H9 (cell line): Measurements from ENCODE around the gene SLC2A4RG. TPM values are rescaled to one million over a fixed set of nuclear protein-coding genes. Genes with fewer than 3 reads are reported as not detected.

Experiments used
- DNase-seq: peaks from one replicate; pipeline ENCODE4 v3.0.0-alpha.2; 2017
- H2AFZ ChIP-seq: one replicate; pipeline ENCODE4 v1.6.1; 2013; ENCODE audit warnings: mild to moderate bottlenecking, low read length, control low read depth, moderate library complexity
- H2AK5ac ChIP-seq: 2 replicates; pipeline ENCODE4 v1.6.1; 2013; ENCODE audit warnings: low read length, control low read depth, mixed read lengths; ENCODE audit not compliant: insufficient read length
- H2BK120ac ChIP-seq: one replicate; pipeline ENCODE4 v1.6.1; 2013; ENCODE audit warnings: low read depth, mild to moderate bottlenecking, low read length, control low read depth, inconsistent platforms; ENCODE audit not compliant: poor library complexity, severe bottlenecking
- H2BK12ac ChIP-seq: 2 replicates; pipeline ENCODE4 v1.6.1; 2013; ENCODE audit warnings: low read length, control low read depth, mixed read lengths, low read depth; ENCODE audit not compliant: insufficient read length
- H2BK15ac ChIP-seq: 2 replicates; pipeline ENCODE4 v1.6.1; 2013; ENCODE audit warnings: low read depth, low read length, control low read depth
- H2BK20ac ChIP-seq: one replicate; pipeline ENCODE4 v1.6.1; 2013; ENCODE audit warnings: low read depth, mild to moderate bottlenecking, low read length, control low read depth, inconsistent platforms; ENCODE audit not compliant: poor library complexity, severe bottlenecking
- H2BK5ac ChIP-seq: 2 replicates; pipeline ENCODE4 v1.6.1; 2013; ENCODE audit warnings: low read length, control low read depth, mixed read lengths; ENCODE audit not compliant: insufficient read length
- H3K14ac ChIP-seq: 2 replicates; pipeline ENCODE4 v1.6.1; 2013; ENCODE audit warnings: low read length, control low read depth; ENCODE audit not compliant: insufficient read depth
- H3K18ac ChIP-seq: 2 replicates; pipeline ENCODE4 v1.6.1; 2013; ENCODE audit warnings: low read depth, mild to moderate bottlenecking, mixed read lengths, low read length, control low read depth; ENCODE audit not compliant: insufficient read length
- H3K23ac ChIP-seq: 2 replicates; pipeline ENCODE4 v1.6.1; 2013; ENCODE audit warnings: low read length, control low read depth, mixed read lengths, low read depth; ENCODE audit not compliant: insufficient read length
- H3K23me2 ChIP-seq: 2 replicates; pipeline ENCODE4 v1.6.1; 2013; ENCODE audit warnings: low read depth, mild to moderate bottlenecking, mixed read lengths, low read length, control low read depth; ENCODE audit not compliant: insufficient read length, poor library complexity, severe bottlenecking
- H3K27ac ChIP-seq: 2 replicates; pipeline ENCODE4 v1.5.1; 2013; ENCODE audit warnings: low read length, control low read depth, mixed read lengths, low read depth; ENCODE audit not compliant: insufficient read length
- H3K27me3 ChIP-seq: 2 replicates; pipeline ENCODE4 v1.6.1; 2013; ENCODE audit warnings: low read length, control low read depth, inconsistent platforms; ENCODE audit not compliant: insufficient read depth
- H3K4ac ChIP-seq: 2 replicates; pipeline ENCODE4 v1.6.1; 2013; ENCODE audit warnings: low read depth, mild to moderate bottlenecking, control low read depth, inconsistent platforms, low read length, moderate library complexity
- H3K4me1 ChIP-seq: 2 replicates; pipeline ENCODE4 v1.6.1; 2013; ENCODE audit warnings: low read length, control low read depth, inconsistent platforms; ENCODE audit not compliant: insufficient read depth
- H3K4me2 ChIP-seq: 2 replicates; pipeline ENCODE4 v1.6.1; 2013; ENCODE audit warnings: low read length, control low read depth, mixed read lengths; ENCODE audit not compliant: insufficient read length, insufficient read depth
- H3K56ac ChIP-seq: 2 replicates; pipeline ENCODE4 v1.6.1; 2013; ENCODE audit warnings: low read depth, mild to moderate bottlenecking, mixed read lengths, low read length, control low read depth; ENCODE audit not compliant: insufficient read length
- H3K79me1 ChIP-seq: 2 replicates; pipeline ENCODE4 v1.6.1; 2013; ENCODE audit warnings: low read depth, mild to moderate bottlenecking, moderate library complexity, low read length, control low read depth, inconsistent platforms; ENCODE audit not compliant: insufficient read depth, poor library complexity, severe bottlenecking
- H3K79me2 ChIP-seq: 2 replicates; pipeline ENCODE4 v1.6.1; 2013; ENCODE audit warnings: low read length, control low read depth, inconsistent platforms; ENCODE audit not compliant: insufficient read depth
- H3K9ac ChIP-seq: 2 replicates; pipeline ENCODE4 v1.6.1; 2013; ENCODE audit warnings: low read length, control low read depth, mixed read lengths; ENCODE audit not compliant: insufficient read length; ENCODE audit errors: extremely low read depth
- H3K9me3 ChIP-seq: one replicate; pipeline ENCODE4 v1.6.1; 2013; ENCODE audit warnings: low read depth, low read length, inconsistent platforms; ENCODE audit not compliant: control insufficient read depth
- H3T11ph ChIP-seq: one replicate; pipeline ENCODE4 v1.6.1; 2013; ENCODE audit warnings: mild to moderate bottlenecking, low read length, control low read depth, inconsistent platforms
- H4K20me1 ChIP-seq: one replicate; pipeline ENCODE4 v1.6.1; 2013; ENCODE audit not compliant: control insufficient read depth, insufficient read length, insufficient read depth
- H4K5ac ChIP-seq: 2 replicates; pipeline ENCODE4 v1.6.1; 2013; ENCODE audit warnings: low read depth, mild to moderate bottlenecking, mixed read lengths, low read length, control low read depth; ENCODE audit not compliant: insufficient read length
- H4K8ac ChIP-seq: replicated peaks from 2 replicates; pipeline ENCODE4 v1.6.1; 2013; ENCODE audit warnings: low read length, control low read depth, mixed read lengths, low read depth; ENCODE audit not compliant: insufficient read length
- H4K91ac ChIP-seq: 2 replicates; pipeline ENCODE4 v1.6.1; 2013; ENCODE audit warnings: low read depth, mild to moderate bottlenecking, moderate library complexity, mixed read lengths, low read length, control low read depth; ENCODE audit not compliant: insufficient read length
- H3K27ac Mint-ChIP-seq, 3 experiments: 2 replicates in 2 of 3; 3 replicates in 1 of 3; pipeline ENCODE4 v1.8.0; 2020 to 2021; ENCODE audit warnings: mixed read lengths in 3 of 3, mild to moderate bottlenecking in 1 of 3, moderate library complexity in 1 of 3
- H3K27me3 Mint-ChIP-seq: 2 replicates; pipeline ENCODE4 v1.8.0; 2021; ENCODE audit warnings: low read depth, mild to moderate bottlenecking, moderate library complexity, mixed read lengths
- H3K36me3 Mint-ChIP-seq, 3 experiments: 2 replicates in 2 of 3; 3 replicates in 1 of 3; pipeline ENCODE4 v1.8.0; 2020 to 2021; ENCODE audit warnings: low read depth in 3 of 3, mixed read lengths in 3 of 3; ENCODE audit not compliant: insufficient read depth in 1 of 3
- H3K4me1 Mint-ChIP-seq, 2 experiments: 2 replicates each; pipeline ENCODE4 v1.8.0; 2020; ENCODE audit warnings: mixed read lengths in 2 of 2
- H3K4me3 Mint-ChIP-seq, 2 experiments: 2 replicates in 1 of 2; 3 replicates in 1 of 2; pipeline ENCODE4 v1.8.0; 2020 to 2021; ENCODE audit warnings: mild to moderate bottlenecking in 2 of 2, mixed read lengths in 2 of 2, moderate library complexity in 1 of 2
- H3K9me3 Mint-ChIP-seq, 2 experiments: 2 replicates in 1 of 2; 3 replicates in 1 of 2; pipeline ENCODE4 v1.8.0; 2020; ENCODE audit warnings: mild to moderate bottlenecking in 2 of 2, mixed read lengths in 2 of 2, moderate library complexity in 1 of 2
- WGBS: extraction: QIAGEN DNeasy Blood & Tissue Kit; methylation state at CpG from one replicate; pipeline ENCODE4 v1.1.7; 2013; ENCODE audit warnings: missing lambda C conversion rate, low lambda C conversion rate, mixed read lengths; ENCODE audit not compliant: insufficient read length; ENCODE audit errors: extremely low coverage; 5-methylcytosine and 5-hydroxymethylcytosine counted together
- total RNA-seq: library from RNA; stranded (reverse); gene quantifications from 2 replicates; pipeline ENCODE4 v1.2.1, GENCODE V29; 2021
- TF ChIP-seq, protein P1 (sequence below): fragments of 200-600 bp; sonication (generic); conservative IDR thresholded peaks from 3 replicates; pipeline ENCODE4 v1.8.0; 2021; ENCODE audit warnings: antibody characterized with exemption, mild to moderate bottlenecking

SLC2A4RG gene
- total RNA-seq, 1 experiment from 2014 or later = 43.9 TPM

DNA sequence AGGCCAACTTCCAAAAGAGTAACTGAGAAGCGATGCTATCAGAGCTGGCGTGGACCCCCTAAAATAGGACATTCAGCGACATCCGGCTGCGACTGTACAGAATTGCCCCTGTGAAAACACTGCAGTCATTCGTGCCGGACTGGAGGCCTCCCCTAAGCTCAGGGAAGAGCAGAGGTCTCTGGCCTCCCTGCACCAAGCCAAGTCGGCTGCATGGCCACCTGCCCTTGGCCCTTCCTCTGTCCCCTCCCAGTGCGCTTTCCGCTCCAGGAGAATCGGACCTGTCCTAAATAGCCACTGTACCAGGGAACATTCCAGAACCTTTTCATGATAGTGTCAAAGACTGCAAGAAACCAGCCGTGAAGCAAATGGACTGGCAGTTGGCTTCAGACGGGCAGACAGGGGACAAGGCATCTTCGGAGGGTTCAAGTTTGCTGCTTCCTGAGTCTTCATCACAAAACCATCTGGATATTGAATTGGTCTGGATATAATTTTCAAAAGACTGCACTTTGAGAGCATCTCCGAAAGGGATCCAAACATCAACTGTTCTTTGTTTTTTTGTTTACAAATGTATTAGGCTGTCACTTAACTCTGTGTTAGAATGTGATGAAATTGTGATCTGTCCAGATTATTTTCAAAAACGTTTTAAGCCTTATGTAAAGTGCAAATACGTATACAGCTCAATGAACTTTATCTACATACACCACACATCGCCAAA, 16.5 kb downstream of the SLC2A4RG start:
- H2BK15ac ChIP-seq = no peak overlapping the region
- no peak overlapping the region for H4K8ac ChIP-seq
- no peak overlapping the region for H3K56ac ChIP-seq
- Mint-ChIP-seq H3K4me3 (no peak overlapping the region), H3K36me3 (peaks cover 0 to 11% (median 2%) of the 10 kb centered on the region in 3 experiments; a peak in 5 of 7 replicates), H3K9me3 (no peaks in the 10 kb centered on the region), H3K4me1 (peaks cover 14 to 22% of the 10 kb centered on the region in 2 experiments), H3K27me3 (no peaks in the 10 kb centered on the region), H3K27ac (peak overlapping the region in 1 of 3 experiments; percentile 55; a peak in 1 of 7 replicates)
- no peak overlapping the region for H3K27ac ChIP-seq
- TF ChIP-seq, protein P1, sequence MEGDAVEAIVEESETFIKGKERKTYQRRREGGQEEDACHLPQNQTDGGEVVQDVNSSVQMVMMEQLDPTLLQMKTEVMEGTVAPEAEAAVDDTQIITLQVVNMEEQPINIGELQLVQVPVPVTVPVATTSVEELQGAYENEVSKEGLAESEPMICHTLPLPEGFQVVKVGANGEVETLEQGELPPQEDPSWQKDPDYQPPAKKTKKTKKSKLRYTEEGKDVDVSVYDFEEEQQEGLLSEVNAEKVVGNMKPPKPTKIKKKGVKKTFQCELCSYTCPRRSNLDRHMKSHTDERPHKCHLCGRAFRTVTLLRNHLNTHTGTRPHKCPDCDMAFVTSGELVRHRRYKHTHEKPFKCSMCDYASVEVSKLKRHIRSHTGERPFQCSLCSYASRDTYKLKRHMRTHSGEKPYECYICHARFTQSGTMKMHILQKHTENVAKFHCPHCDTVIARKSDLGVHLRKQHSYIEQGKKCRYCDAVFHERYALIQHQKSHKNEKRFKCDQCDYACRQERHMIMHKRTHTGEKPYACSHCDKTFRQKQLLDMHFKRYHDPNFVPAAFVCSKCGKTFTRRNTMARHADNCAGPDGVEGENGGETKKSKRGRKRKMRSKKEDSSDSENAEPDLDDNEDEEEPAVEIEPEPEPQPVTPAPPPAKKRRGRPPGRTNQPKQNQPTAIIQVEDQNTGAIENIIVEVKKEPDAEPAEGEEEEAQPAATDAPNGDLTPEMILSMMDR = no peak
- no peak overlapping the region for H3K18ac ChIP-seq
- no peaks in the 10 kb centered on the region; the same call in 1 of the 2 replicates for H3K4me1 ChIP-seq
- H3K79me2 ChIP-seq = no peaks in the 10 kb centered on the region
- H2BK120ac ChIP-seq = no peak overlapping the region
- peak; percentile 18 for DNase-seq
- H2BK12ac ChIP-seq = no peak overlapping the region
- no peak overlapping the region for H3K14ac ChIP-seq
- no peaks in the 10 kb centered on the region for H4K20me1 ChIP-seq
- no peak overlapping the region for H2BK20ac ChIP-seq
- H2BK5ac ChIP-seq = no peak overlapping the region
- no peak overlapping the region for H4K91ac ChIP-seq
- H3K4ac ChIP-seq = no peak overlapping the region
- no peak overlapping the region for H2AFZ ChIP-seq
- no peak overlapping the region for H2AK5ac ChIP-seq
- no peak overlapping the region for H3K23ac ChIP-seq
- H3K23me2 ChIP-seq = no peaks in the 10 kb centered on the region
- no peak overlapping the region for H3K9ac ChIP-seq
- WGBS = no CpG with 5 or more reads among the region's 18 CpGs
- H3K4me2 ChIP-seq = no peak overlapping the region
- H3K9me3 ChIP-seq = no peaks in the 10 kb centered on the region
- no peaks in the 10 kb centered on the region for H3K27me3 ChIP-seq
- H3K79me1 ChIP-seq = no peaks in the 10 kb centered on the region
- H3T11ph ChIP-seq = no peak overlapping the region
- H4K5ac ChIP-seq = no peak overlapping the region
